ENCODE results near the gene XIRP1.
"Not testable (repeated sequence)": the region's sequence is repeated elsewhere in the genome, so short reads cannot be mapped to it uniquely, and the experiment has no call there.

Gene XIRP1

DNA sequence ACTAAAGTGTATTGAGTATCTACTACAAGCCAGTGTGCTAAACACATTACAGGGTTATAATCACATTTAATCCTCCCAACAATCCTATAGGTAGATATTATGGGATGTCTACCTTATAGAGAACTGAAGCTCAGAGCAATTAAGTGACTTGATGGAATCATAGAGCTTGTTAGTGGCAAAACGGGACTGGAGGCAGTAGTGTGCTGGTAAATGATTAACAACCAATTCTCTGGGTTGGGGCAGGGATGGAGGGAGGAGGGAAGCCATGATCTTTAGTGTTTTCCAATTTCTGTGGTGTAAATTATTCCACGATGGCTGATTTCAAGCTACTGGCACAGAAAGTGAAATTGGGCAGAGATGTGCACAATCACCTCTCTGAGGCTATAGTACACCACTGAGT lies 20.5 kb downstream of the XIRP1 start:
- no peak overlapping the region for H3K4me3 ChIP-seq (ENCODE audit: low read depth in 1 of 2, low read length in 2 of 2)
- no peaks in the 10 kb centered on the region for H3K9me3 ChIP-seq (ENCODE audit: control insufficient read depth in 1 of 2, low read length in 2 of 2)
- H3K4me1 ChIP-seq (ENCODE audit: control insufficient read depth in 1 of 2, insufficient read depth in 2 of 2, low read length in 2 of 2), result no peaks in the 10 kb centered on the region
- no peak overlapping the region for H3K27ac ChIP-seq (ENCODE audit: low read length)
- H3K27me3 ChIP-seq (ENCODE audit: low read depth, low read length), result no peaks in the 10 kb centered on the region
- no peaks in the 10 kb centered on the region for H3K36me3 ChIP-seq (ENCODE audit: control insufficient read depth in 1 of 2, insufficient read depth in 2 of 2, low read length in 2 of 2)

DNA sequence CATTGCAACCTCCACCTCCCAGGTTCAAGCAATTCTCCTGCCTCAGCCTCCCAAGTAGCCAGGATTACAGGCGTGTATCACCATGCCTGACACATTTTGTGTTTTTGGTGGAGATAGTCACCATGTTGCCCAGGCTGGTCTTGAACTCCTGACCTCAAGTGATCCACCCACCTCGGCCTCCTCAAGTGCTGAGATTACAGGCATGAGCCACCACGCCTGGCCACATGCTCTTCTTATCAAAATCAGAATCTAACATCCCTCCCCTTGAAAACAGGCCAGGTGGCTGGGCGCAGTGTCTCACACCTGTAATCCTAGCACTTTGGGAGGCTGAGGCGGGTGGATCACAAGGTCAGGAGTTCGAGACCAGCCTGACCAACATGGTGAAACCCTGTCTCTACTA lies 21.5 kb downstream of the XIRP1 start:
- H3K36me3 ChIP-seq (ENCODE audit: control insufficient read depth in 1 of 2, insufficient read depth in 2 of 2, low read length in 2 of 2); H3K9me3 ChIP-seq (ENCODE audit: control insufficient read depth in 1 of 2, low read length in 2 of 2); H3K27me3 ChIP-seq (ENCODE audit: low read depth, low read length); H3K4me3 ChIP-seq (ENCODE audit: low read depth in 1 of 2, low read length in 2 of 2); H3K4me1 ChIP-seq (ENCODE audit: control insufficient read depth in 1 of 2, insufficient read depth in 2 of 2, low read length in 2 of 2); H3K27ac ChIP-seq (ENCODE audit: low read length): not testable (repeated sequence)

GRCh38 chr3:39170461-39170860 lies 21.9 kb downstream of the XIRP1 start:
- Histone ChIP-seq H3K36me3 (ENCODE audit: control insufficient read depth in 1 of 2, insufficient read depth in 2 of 2, low read length in 2 of 2) (peaks cover 0 to 3% of the 10 kb centered on the region in 2 donors), H3K9me3 (ENCODE audit: control insufficient read depth in 1 of 2, low read length in 2 of 2) (no peaks in the 10 kb centered on the region), H3K4me1 (ENCODE audit: control insufficient read depth in 1 of 2, insufficient read depth in 2 of 2, low read length in 2 of 2) (peaks cover 0 to 4% of the 10 kb centered on the region in 2 donors), H3K4me3 (ENCODE audit: low read depth in 1 of 2, low read length in 2 of 2) (no peak overlapping the region), H3K27ac (ENCODE audit: low read length) (no peak overlapping the region), H3K27me3 (ENCODE audit: low read depth, low read length) (no peaks in the 10 kb centered on the region)

DNA sequence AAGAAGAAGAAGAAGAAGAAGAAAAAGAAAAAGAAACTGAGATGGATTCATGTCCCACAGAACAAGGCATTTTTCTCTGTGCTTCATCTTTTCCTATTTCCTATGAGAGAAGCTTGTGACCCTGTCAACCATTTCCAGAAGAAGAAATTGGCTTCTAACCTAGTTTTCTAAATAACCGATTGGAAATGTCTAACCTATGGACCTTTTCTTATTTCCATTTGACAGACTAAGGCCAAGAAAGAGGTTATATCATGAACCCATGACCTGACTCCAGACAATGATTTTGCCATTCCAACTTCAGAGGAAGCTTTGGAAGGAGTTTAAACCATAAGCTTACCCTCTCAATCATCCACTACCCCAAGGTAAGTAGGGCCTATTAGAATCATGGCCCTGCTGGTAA lies 22.7 kb downstream of the XIRP1 start:
- no peaks in the 10 kb centered on the region for H3K27me3 ChIP-seq (ENCODE audit: low read depth, low read length)
- H3K9me3 ChIP-seq (ENCODE audit: control insufficient read depth in 1 of 2, low read length in 2 of 2), result no peaks in the 10 kb centered on the region
- H3K4me1 ChIP-seq (ENCODE audit: control insufficient read depth in 1 of 2, insufficient read depth in 2 of 2, low read length in 2 of 2), result peaks cover 0 to 4% of the 10 kb centered on the region in 2 donors
- H3K36me3 ChIP-seq (ENCODE audit: control insufficient read depth in 1 of 2, insufficient read depth in 2 of 2, low read length in 2 of 2), result peaks cover 0 to 3% of the 10 kb centered on the region in 2 donors
- H3K4me3 ChIP-seq (ENCODE audit: low read depth in 1 of 2, low read length in 2 of 2), result no peak overlapping the region
- H3K27ac ChIP-seq (ENCODE audit: low read length), result no peak overlapping the region

DNA sequence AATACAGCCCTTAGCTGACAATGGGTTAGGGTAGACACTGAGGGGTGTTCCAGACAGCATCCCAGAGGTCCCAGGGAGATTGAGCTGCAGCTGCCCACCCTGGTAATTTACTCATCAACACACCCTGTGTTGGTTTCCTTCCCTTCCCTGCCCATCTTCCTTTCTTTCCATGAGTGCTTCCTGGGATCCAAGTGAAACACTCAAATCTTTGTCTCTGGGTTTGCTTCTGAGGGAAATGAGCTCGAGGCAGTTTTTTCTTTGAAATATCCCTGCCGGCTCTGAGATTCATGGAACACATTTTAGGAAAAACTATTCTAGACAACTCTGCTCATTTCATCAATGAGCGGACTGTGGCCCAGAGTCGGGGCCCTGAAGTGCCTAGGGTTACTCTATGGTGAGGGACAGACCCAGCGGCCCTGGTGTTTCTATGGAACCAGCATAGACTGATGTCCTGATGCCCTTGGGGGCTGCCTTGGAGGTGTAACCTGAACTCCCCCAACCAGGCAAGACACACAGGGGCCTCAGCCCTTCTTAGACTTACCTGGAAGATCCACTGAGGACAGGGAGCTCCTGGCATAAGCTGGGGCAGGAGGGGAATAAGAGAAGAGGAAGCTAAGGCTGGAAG lies 24.1 kb downstream of the XIRP1 start:
- no peak overlapping the region for H3K27ac ChIP-seq (ENCODE audit: low read length)
- no peak overlapping the region for H3K4me3 ChIP-seq (ENCODE audit: low read depth in 1 of 2, low read length in 2 of 2)
- H3K36me3 ChIP-seq (ENCODE audit: control insufficient read depth in 1 of 2, insufficient read depth in 2 of 2, low read length in 2 of 2), result peaks cover 0 to 3% of the 10 kb centered on the region in 2 donors
- no peaks in the 10 kb centered on the region for H3K27me3 ChIP-seq (ENCODE audit: low read depth, low read length)
- H3K4me1 ChIP-seq (ENCODE audit: control insufficient read depth in 1 of 2, insufficient read depth in 2 of 2, low read length in 2 of 2), result peaks cover 0 to 4% of the 10 kb centered on the region in 2 donors
- H3K9me3 ChIP-seq (ENCODE audit: control insufficient read depth in 1 of 2, low read length in 2 of 2), result no peaks in the 10 kb centered on the region

DNA sequence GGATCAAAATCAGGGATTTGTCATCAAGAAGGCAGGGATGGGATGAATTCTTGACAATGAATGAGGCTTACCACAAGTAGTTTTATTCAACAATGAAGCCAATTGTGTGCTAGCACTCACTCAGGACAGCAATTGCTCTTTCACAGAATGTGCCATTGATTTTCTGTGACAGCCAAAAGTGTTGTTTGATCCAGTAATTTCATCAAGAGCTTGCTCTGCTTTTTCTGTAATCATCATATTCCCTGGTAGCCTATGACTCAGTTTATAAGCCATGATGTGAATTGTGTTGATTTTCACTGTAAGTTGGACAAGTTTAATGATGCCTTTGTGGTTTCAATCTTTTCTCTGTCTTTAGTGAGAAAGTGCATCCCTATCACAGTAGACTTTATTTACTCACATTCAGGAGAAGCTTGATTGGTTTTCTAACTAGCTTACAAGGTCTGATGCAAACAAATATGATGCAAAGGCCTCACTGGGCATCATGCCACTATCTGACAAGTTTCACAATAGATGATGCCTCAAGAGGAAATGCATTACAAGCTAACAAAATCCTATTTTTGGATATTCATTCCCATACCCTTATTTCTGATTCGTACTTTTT lies 25.4 kb downstream of the XIRP1 start:
- H3K36me3 ChIP-seq (ENCODE audit: control insufficient read depth in 1 of 2, insufficient read depth in 2 of 2, low read length in 2 of 2), result peaks cover 0 to 3% of the 10 kb centered on the region in 2 donors
- H3K4me3 ChIP-seq (ENCODE audit: low read depth in 1 of 2, low read length in 2 of 2), result no peak overlapping the region
- H3K27ac ChIP-seq (ENCODE audit: low read length), result no peak overlapping the region
- H3K27me3 ChIP-seq (ENCODE audit: low read depth, low read length), result no peaks in the 10 kb centered on the region
- H3K9me3 ChIP-seq (ENCODE audit: control insufficient read depth in 1 of 2, low read length in 2 of 2), result no peaks in the 10 kb centered on the region
- peaks cover 0 to 4% of the 10 kb centered on the region in 2 donors for H3K4me1 ChIP-seq (ENCODE audit: control insufficient read depth in 1 of 2, insufficient read depth in 2 of 2, low read length in 2 of 2)

DNA sequence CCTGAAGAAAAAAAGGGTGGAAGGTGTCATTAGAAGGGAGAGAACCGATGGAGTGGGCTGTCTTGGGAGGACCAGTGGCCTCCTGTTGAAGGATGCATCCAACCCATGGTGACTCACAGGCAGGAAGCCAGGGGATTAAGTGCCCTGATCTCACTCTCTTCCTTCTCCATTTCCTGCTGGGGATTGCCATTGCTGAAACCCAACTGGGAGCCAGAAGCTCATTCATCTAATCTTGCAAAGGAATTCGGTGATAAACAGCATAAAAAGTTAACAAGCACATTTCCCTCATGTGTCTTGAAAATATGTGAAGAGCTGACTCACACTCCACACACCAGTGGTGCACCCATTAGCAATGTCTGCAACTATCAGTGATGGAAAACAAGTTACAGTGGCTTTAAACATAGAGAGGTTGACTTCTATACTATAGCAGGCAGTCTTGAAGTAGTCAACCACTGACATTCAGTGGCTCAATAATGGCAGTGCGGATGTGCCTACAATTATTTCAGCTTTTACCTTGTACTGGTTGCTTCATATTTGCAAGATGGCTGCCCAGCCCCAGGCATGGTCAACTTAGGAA lies 26.2 kb downstream of the XIRP1 start:
- Histone ChIP-seq H3K36me3 (ENCODE audit: control insufficient read depth in 1 of 2, insufficient read depth in 2 of 2, low read length in 2 of 2) (peaks cover 0 to 3% of the 10 kb centered on the region in 2 donors), H3K27ac (ENCODE audit: low read length) (no peak overlapping the region), H3K27me3 (ENCODE audit: low read depth, low read length) (no peaks in the 10 kb centered on the region), H3K4me1 (ENCODE audit: control insufficient read depth in 1 of 2, insufficient read depth in 2 of 2, low read length in 2 of 2) (peaks cover 0 to 4% of the 10 kb centered on the region in 2 donors), H3K9me3 (ENCODE audit: control insufficient read depth in 1 of 2, low read length in 2 of 2) (no peaks in the 10 kb centered on the region), H3K4me3 (ENCODE audit: low read depth in 1 of 2, low read length in 2 of 2) (no peak overlapping the region)

DNA sequence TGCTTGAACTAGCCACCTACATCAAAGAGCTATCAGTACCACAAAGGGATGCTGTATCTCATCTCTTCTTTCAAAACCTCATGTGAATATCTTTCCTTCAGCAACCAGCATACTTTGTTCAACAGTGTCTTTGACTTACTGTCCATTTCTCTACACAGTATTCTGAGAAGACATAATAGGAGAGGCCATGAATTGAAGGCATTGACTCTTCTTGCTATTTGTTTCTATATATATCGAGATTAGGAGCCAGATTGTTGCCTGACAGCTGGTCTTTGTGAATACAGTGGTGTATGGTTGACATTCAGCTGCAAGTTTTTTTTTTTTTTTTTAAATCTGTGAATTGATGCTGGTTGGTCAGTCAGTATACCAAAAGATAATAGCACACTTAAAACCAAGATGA lies 26.9 kb downstream of the XIRP1 start:
- no peak overlapping the region for H3K27ac ChIP-seq (ENCODE audit: low read length)
- peaks cover 0 to 3% of the 10 kb centered on the region in 2 donors for H3K36me3 ChIP-seq (ENCODE audit: control insufficient read depth in 1 of 2, insufficient read depth in 2 of 2, low read length in 2 of 2)
- H3K4me1 ChIP-seq (ENCODE audit: control insufficient read depth in 1 of 2, insufficient read depth in 2 of 2, low read length in 2 of 2), result peaks cover 0 to 4% of the 10 kb centered on the region in 2 donors
- H3K4me3 ChIP-seq (ENCODE audit: low read depth in 1 of 2, low read length in 2 of 2), result no peak overlapping the region
- H3K9me3 ChIP-seq (ENCODE audit: control insufficient read depth in 1 of 2, low read length in 2 of 2), result no peaks in the 10 kb centered on the region
- H3K27me3 ChIP-seq (ENCODE audit: low read depth, low read length), result no peaks in the 10 kb centered on the region

DNA sequence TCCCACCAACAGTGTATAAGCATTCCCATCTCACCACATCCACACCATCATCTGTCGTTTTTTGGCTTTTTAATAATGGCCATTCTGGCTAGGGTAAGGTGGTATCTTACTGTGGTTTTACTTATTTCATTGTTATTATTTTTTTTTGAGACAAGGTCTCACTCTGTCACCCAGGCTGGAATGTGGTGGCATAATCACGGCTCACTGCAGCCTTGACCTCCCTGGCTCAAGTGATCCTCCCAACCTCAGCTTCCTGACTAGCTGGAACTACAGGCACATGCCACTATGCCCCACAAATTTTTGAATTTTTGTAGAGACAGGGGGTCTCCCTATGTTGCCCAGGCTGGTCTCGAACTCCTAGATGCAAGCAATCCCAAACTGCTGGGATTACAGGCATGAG lies 28.0 kb downstream of the XIRP1 start:
- Histone ChIP-seq H3K4me1 (ENCODE audit: control insufficient read depth in 1 of 2, insufficient read depth in 2 of 2, low read length in 2 of 2) (peaks cover 0 to 4% of the 10 kb centered on the region in 2 donors), H3K4me3 (ENCODE audit: low read depth in 1 of 2, low read length in 2 of 2) (no peak overlapping the region), H3K27ac (ENCODE audit: low read length) (no peak overlapping the region), H3K36me3 (ENCODE audit: control insufficient read depth in 1 of 2, insufficient read depth in 2 of 2, low read length in 2 of 2) (peaks cover 0 to 3% of the 10 kb centered on the region in 2 donors), H3K27me3 (ENCODE audit: low read depth, low read length) (no peaks in the 10 kb centered on the region), H3K9me3 (ENCODE audit: control insufficient read depth in 1 of 2, low read length in 2 of 2) (no peaks in the 10 kb centered on the region)

- Histone ChIP-seq H3K27ac (ENCODE audit: low read length) (no peak overlapping the region), H3K4me3 (ENCODE audit: low read depth in 1 of 2, low read length in 2 of 2) (no peak overlapping the region), H3K36me3 (ENCODE audit: control insufficient read depth in 1 of 2, insufficient read depth in 2 of 2, low read length in 2 of 2) (peaks cover 0 to under 1% of the 10 kb centered on the region in 2 donors), H3K9me3 (ENCODE audit: control insufficient read depth in 1 of 2, low read length in 2 of 2) (no peaks in the 10 kb centered on the region), H3K27me3 (ENCODE audit: low read depth, low read length) (no peaks in the 10 kb centered on the region), H3K4me1 (ENCODE audit: control insufficient read depth in 1 of 2, insufficient read depth in 2 of 2, low read length in 2 of 2) (no peaks in the 10 kb centered on the region)
Observed at GRCh38 chr3:39158148-39158715, 34.2 kb downstream of the XIRP1 start.

GRCh38 chr3:39157359-39157758 lies 35.0 kb downstream of the XIRP1 start:
- Histone ChIP-seq H3K27me3 (ENCODE audit: low read depth, low read length) (no peaks in the 10 kb centered on the region), H3K9me3 (ENCODE audit: control insufficient read depth in 1 of 2, low read length in 2 of 2) (no peaks in the 10 kb centered on the region), H3K4me3 (ENCODE audit: low read depth in 1 of 2, low read length in 2 of 2) (no peak overlapping the region), H3K27ac (ENCODE audit: low read length) (no peak overlapping the region), H3K4me1 (ENCODE audit: control insufficient read depth in 1 of 2, insufficient read depth in 2 of 2, low read length in 2 of 2) (no peaks in the 10 kb centered on the region), H3K36me3 (ENCODE audit: control insufficient read depth in 1 of 2, insufficient read depth in 2 of 2, low read length in 2 of 2) (peaks cover 0 to 8% of the 10 kb centered on the region in 2 donors)

Data from muscle layer of duodenum (tissue), 2 donors.